ENCODE data around the gene CRY2. TPM values are rescaled to one million over a fixed set of nuclear protein-coding genes. Genes with fewer than 3 reads are reported as not detected.
A peak's percentile ranks its signal among the peaks of the same experiment; 100 is the strongest.

The CRY2 gene
- total RNA-seq, 6 experiments from 2014 or later: 19.6 to 104 (median 31.5) TPM

DNA sequence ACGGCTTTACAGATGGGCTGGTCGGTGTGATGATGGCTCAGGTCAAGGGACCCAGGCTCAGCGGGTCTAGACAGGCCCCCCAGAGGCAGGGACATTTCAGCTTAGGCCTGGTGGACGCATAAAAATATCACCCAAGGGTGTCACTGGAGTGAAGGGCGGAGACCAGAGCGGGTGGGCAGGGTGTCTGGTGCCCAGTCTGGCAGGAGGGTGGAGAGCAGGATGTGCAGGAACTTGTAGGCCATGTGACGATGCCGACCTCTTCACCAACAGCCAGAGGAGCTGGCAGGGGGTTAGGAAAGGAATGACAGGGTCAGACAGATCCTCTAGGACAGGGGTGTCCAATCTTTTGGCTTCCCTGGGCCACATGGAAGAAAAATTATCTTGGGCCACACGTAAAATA is 42.7 kb downstream of the CRY2 start:
- Histone ChIP-seq H3K27ac (no peak overlapping the region), H3K9me3 (no peaks in the 10 kb centered on the region), H3K4me3 (no peak overlapping the region), H3K27me3 (no peaks in the 10 kb centered on the region), H3K4me1 (peaks cover 0 to 24% (median 0%) of the 10 kb centered on the region in 4 donors), H3K36me3 (no peaks in the 10 kb centered on the region)
- intact Hi-C loops (cut with DNase I): no loop called here
- TF ChIP-seq, protein P1, sequence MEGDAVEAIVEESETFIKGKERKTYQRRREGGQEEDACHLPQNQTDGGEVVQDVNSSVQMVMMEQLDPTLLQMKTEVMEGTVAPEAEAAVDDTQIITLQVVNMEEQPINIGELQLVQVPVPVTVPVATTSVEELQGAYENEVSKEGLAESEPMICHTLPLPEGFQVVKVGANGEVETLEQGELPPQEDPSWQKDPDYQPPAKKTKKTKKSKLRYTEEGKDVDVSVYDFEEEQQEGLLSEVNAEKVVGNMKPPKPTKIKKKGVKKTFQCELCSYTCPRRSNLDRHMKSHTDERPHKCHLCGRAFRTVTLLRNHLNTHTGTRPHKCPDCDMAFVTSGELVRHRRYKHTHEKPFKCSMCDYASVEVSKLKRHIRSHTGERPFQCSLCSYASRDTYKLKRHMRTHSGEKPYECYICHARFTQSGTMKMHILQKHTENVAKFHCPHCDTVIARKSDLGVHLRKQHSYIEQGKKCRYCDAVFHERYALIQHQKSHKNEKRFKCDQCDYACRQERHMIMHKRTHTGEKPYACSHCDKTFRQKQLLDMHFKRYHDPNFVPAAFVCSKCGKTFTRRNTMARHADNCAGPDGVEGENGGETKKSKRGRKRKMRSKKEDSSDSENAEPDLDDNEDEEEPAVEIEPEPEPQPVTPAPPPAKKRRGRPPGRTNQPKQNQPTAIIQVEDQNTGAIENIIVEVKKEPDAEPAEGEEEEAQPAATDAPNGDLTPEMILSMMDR (IDR thresholded peaks at IDR 0.05): no peak
- ATAC-seq (no peak), DNase-seq (peak in 2 of 3 donors; percentile 9 to 33)
- 72% methylated on average over 2 of the region's 9 CpGs for WGBS (ENCODE audit: insufficient coverage, low coverage, low lambda C conversion rate, missing lambda C conversion rate)

DNA sequence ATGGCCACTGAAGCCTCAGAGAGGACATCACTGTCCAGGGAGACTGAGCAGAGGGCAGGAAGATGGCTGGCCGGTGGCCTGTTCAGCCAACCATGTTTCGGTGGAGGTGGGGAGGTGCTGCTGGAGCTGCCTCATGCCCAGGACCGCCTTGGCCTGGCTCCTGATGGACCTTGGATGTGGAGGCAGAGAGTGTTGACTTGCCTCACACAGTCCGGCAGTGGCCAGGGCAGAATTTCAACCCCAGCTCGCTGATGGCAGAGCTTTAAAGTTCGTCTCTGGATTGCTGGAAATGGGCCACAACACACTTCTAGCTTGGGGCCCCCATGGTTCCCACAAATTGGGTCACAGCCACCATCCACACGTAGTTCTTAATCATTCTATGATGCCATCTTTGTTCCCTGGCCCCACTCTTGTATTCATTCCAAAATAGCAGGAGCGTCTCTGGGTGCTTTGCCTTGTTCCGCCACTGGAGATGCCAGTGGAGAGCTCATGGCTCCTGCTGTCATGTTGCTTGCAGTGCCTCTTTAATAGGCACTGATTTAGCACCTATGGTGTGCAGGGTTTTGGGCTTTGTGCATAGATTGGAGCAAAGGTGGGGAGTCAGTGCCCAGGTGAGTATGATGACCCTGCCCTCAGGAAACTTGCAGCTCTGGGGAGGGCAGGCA is 43.7 kb downstream of the CRY2 start:
- Histone ChIP-seq H3K27ac (peak overlapping the region in 1 of 3 donors; percentile 30), H3K4me1 (peaks cover 0 to 20% (median 0%) of the 10 kb centered on the region in 4 donors), H3K36me3 (no peaks in the 10 kb centered on the region), H3K4me3 (no peak overlapping the region), H3K27me3 (no peaks in the 10 kb centered on the region), H3K9me3 (no peaks in the 10 kb centered on the region)
- 40% methylated on average over 2 of the region's 9 CpGs for WGBS (ENCODE audit: insufficient coverage, low coverage, low lambda C conversion rate, missing lambda C conversion rate)
- intact Hi-C loops (cut with DNase I): no loop called here
- ATAC-seq (peak; percentile 75 to 90 (median 84)), DNase-seq (peak in 2 of 3 donors; percentile 92 to 93)
- no peak for TF ChIP-seq POLR2A (IDR thresholded peaks at IDR 0.05)
- TF ChIP-seq, protein P1 (IDR thresholded peaks at IDR 0.05): peak in 2 of 4 donors; percentile 11 to 19

DNA sequence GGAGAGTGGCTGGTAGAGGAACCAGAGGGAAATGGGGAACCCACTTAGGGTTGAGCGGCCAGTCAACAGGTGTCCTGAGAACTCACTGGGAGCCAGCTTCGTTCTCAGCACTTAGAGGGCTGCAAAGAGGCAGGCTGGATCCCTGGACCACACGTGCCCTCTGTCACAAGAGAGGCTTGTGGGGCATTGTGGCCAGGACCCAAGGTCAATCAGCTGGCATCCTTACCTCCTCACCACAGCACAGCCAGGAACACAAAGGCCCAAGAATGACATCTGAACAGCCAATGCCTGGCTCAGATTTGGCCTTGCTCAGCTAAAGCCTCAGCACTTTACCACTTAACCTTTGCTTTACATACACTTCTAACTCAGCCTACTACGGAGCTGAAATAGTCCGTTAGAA is 45.6 kb downstream of the CRY2 start:
- WGBS (ENCODE audit: insufficient coverage, low coverage, low lambda C conversion rate, missing lambda C conversion rate): 44% methylated on average over 3 of the region's 5 CpGs
- peak in 2 of 3 donors; percentile 75 to 80 for DNase-seq
- H3K27ac ChIP-seq: no peak overlapping the region
- TF ChIP-seq POLR2A (IDR thresholded peaks at IDR 0.05): no peak
- TF ChIP-seq, protein P1 (IDR thresholded peaks at IDR 0.05): no peak
- no peak overlapping the region for H3K4me3 ChIP-seq
- no peaks in the 10 kb centered on the region for H3K36me3 ChIP-seq
- ATAC-seq: peak in 3 of 4 donors; percentile 23 to 67 (median 23)
- peaks cover 0 to 19% (median 0%) of the 10 kb centered on the region in 4 donors for H3K4me1 ChIP-seq
- no peaks in the 10 kb centered on the region for H3K9me3 ChIP-seq
- no peaks in the 10 kb centered on the region for H3K27me3 ChIP-seq
- intact Hi-C loops (cut with DNase I): no loop called here

DNA sequence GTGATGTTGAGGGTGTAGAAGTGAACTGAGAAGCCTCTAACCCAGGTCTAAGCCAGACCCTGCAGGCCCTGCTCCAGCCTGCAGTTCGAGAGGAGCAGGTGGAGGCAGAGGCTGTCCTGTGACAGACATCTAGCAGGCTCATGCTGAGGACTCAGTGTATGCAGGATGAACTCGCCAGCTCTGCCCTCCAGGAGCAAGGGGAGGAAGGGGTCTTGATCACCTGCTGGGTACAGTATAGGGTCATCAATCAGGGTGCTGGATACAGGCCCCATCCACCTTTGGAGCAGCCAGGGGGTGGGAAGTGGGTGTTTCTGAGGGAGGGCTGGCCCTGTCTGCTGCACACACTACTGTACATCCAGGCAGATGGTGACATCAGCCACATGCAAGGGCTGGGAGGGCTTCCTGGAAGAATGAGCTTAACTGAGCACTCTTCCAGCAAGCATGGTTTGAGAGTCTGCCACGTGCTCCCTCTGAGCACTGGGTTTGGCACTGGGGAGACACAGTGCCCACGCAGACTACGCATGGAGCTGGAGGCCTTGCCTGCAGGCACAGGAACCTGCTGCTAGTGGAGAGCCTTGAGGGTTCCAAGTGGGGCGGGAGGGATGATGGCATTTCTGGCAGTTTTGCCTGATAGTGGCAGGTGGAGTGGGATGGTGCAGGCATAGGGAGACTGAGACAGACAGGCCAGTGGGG is 47.4 kb downstream of the CRY2 start:
- no peaks in the 10 kb centered on the region for H3K27me3 ChIP-seq
- H3K36me3 ChIP-seq: no peaks in the 10 kb centered on the region
- WGBS (ENCODE audit: insufficient coverage, low coverage, low lambda C conversion rate, missing lambda C conversion rate): 88% methylated on average over 4 of the region's 6 CpGs
- DNase-seq: no peak
- intact Hi-C loops (cut with DNase I): no loop called here
- no peak overlapping the region for H3K27ac ChIP-seq
- TF ChIP-seq POLR2A (IDR thresholded peaks at IDR 0.05): no peak
- H3K4me1 ChIP-seq: peaks cover 0 to 24% (median 2%) of the 10 kb centered on the region in 4 donors
- H3K4me3 ChIP-seq: no peak overlapping the region
- ATAC-seq: no peak
- H3K9me3 ChIP-seq: no peaks in the 10 kb centered on the region
